GM19395 (cell line): ENCODE measurements around the gene PLEKHN1.
"Not testable (repeated sequence)": the region's sequence is repeated elsewhere in the genome, so short reads cannot be mapped to it uniquely, and the experiment has no call there.

Experiments
- ATAC-seq: cut with Tn5 transposase; IDR thresholded peaks from one replicate; pipeline ENCODE4 v1.9.1; 2021; ENCODE audit warnings: mild to moderate bottlenecking, moderate library complexity; ENCODE audit not compliant: unreplicated experiment

Gene PLEKHN1

DNA sequence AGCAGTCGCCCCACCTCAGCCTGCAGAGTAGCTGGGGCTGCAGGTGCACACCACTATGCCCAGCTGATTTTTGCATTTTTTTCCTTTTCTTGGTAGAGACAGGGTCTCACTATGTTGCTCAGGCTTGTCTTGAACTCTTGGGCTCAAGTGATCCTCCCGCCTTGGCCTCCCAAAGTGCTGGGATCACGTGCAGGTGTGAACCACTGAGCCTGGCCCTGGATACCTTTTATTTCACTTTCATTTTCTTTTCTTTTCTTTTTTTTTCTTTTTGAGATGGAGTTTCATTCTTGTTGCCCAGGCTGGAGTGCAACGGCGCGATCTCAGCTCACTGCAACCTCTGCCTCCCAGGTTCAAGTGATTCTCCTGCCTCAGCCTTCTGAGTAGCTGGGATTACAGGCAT is 25.0 kb downstream of the PLEKHN1 start:
- not testable (repeated sequence) for ATAC-seq

DNA sequence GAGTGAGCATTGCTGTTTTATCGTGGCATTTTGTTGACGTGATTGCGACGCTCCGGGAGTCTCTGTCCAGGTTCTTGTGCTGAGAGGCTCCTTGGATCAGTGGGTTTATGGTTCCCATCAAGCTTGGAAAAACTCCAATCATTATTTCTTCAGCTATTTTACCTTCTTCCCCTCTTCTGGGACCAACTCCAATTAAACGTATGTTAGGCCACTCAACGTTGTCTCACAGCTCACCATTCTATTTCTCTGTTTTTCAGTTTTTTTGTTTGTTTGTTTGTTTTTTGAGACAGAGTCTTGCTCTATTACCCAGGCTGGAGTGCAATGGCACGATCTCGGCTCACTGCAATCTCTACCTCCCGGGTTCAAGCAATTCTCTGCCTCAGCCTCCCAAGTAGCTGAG is 25.6 kb downstream of the PLEKHN1 start:
- ATAC-seq: no peak

DNA sequence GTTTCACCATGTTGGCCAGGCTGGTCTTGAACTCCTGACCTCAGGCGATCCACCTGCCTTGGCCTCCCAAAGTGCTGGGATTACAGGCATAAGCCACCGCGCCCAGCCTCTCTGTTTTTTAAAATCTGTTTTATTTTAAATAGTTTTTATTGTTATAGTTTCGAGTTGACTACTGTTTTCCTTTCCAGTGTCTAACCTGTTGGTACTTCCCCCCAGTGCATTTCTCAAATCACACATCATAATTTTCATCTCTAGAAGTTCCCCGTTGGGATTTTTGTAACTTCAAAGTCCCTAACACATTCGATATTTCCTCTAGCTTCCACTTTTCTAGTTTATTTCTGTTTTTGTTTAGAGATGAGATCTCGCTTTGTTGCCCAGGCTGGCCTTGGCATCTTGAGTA is 26.1 kb downstream of the PLEKHN1 start:
- ATAC-seq: no peak

DNA sequence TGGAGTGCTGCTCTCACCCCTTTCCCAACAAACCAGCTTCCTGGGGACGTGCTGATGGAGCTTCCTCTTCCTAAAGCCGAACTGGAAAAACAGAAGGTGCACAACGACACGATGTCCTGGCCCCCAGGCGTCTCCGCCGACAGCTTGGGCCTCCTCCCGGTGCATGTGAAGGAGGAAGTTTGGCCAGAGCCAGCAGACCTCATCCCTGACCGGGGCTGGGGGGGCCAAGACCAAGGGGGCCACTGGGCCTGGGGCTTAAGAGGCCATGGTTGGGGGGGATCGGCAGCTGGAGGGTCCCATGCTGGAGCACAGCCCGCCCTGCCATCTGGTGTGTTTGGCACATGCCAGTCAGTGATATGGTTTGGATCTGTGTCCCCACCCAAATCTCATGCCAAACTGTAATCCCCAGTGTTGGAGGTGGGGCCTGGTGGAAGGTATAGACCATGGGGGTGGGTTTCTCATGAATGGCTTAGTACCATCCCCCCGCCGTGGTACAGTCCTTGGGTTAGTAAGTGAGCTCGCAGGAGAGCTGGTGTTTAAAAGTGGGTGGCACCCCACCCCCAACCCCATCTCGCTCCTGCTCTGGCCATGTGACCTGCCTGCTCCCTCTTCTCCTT is 27.2 kb downstream of the PLEKHN1 start:
- no peak for ATAC-seq

DNA sequence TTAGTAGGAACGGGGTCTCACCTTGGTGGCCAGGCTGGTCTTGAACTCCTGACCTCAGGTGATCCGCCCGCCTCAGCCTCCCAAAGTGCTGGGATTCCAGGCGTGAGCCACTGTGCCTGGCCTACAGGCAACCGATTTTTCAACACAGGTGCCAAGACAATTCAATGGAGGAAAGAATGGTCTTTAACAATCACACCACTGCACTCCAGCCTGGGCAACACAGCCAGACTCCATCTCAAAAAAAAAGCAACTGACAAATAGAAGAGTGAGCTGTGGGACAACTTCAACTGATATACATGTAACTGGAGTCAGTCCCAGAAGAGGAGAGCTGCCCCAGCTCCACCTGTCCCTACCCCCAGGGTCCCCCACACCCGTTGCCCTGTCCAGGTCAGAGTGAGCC is 28.3 kb downstream of the PLEKHN1 start:
- ATAC-seq: not testable (repeated sequence)

DNA sequence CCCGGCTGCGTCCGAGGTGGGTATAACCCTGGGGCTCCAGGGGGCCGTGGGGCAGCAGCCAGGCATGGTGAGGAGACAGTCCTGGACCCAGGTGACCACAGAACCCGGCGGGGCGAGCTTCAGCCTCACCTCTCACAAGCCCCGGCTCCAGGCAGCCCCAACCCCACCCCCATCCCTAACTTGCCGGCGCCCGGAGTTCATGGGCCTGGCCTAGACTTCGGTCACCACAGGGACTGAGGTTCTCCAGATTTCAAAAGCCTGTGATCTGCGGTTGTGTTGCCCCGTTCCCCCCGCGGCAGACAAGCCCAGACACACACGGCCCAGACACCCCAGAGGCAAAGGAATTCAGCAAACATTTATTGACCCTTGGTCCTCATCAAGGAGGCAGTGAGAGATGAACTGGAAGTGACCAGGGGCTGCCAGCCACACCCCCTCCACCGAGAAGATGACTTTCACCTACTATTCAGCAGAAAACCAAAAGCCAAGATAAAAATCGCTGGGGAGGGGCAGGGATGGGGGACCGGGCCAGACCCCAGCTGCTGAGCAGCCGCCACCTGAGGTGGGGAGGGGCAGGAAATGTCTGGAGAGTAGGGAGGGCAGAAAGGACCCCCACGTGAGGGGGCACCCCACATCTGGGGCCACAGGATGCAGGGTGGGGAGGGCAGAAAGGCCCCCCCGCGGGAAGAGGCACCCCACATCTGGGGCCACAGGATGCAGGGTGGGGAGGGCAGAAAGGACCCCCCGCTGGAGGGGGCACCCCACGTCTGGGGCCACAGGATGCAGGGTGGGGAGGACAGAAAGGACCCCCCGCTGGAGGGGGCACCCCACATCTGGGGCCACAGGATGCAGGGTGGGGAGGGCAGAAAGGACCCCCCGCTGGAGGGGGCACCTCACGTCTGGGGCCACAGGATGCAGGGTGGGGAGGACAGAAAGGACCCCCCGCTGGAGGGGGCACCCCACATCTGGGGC is 29.7 kb downstream of the PLEKHN1 start:
- no peak for ATAC-seq

DNA sequence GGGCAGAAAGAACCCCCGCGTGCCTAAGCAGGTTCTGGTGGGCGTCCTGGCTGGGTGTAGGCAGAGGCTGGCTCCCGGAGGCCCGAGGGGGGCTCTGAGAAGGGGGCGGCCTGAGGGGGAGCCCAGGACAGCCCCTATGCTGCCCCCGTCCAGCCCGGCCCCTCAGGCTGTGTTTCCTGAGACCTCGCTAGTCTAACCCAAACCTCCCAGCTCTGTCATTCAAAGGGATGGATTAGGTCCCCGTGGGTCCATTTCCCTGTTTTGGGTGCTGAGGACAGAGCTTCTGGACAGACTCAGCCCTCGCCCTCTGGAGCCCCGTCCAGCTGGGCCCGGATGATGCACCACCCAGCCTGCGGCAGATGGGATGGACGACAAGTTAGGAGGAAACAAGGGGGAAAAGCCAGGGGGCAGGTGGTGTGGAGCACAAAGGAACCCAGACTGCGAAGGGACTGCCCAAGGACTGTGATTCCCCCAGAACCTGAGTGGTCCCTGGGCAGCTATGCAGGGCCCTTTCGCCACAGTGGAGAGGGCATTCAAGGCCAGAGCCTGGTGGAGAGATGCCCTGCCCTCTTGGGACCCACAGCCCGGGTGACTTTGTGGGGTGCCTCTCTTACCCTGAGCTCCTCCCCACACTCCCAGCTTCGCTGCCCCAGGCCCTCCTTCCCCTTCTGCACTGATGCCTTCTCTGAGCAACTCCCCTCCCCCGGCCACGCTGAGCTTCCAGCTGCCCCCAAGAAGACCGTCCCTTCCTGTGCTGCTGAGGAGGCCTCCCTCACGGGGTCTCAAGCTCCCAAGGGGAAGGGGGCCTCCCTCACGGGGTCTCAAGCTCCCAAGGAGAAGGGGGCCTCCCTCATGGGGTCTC is 30.8 kb downstream of the PLEKHN1 start:
- ATAC-seq: no peak

DNA sequence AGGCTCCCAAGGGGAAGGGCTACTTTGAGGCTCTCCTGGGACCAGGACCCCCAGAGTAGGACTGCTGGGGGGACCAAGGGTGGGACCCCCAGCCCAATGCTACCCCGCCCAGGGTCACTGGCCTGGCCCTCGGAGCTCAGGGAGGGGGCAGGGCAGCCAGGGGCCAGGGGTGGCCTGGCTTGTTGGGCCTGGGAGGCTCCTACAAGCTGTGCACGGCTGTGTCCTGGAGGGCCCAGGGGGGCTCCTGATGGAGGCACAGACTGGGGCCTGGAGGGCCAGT is 31.4 kb downstream of the PLEKHN1 start:
- ATAC-seq: no peak

DNA sequence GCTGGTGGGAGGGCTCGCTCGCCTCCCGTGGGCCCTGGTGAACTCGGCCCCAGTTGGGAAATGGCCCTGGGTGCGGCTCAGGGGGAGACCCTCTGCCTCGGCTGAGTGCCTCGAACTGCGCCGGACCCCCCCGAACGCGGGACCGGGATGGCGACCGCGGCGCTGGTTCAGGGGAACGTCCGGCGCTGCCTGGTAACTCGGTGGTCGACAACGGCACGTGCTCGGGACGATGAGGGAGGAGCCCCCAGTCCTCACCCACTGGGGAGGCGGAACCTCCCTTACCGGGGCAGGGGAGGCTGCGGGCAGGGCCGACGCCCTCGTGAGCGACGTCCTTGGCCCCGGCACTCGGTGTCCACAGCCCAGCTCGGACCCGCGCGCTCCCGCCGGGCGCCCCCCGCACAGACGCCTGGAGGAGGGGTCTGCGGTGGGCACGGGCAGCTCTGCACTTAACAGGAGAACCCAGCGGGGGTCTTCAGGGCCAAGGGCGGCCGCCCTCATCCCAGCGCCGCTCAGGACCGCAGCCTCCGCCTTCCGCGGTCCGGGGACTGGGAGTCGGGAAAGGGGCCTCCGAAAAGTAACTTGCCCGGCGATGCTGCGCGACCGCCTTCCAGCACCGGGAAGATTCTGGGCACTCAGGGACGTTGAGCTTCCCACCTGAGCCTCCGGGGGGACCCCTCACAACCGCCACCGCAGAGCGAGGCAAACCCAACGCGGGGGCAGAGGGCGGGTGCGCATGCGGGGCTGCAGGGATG is 31.9 kb downstream of the PLEKHN1 start:
- ATAC-seq: no peak

DNA sequence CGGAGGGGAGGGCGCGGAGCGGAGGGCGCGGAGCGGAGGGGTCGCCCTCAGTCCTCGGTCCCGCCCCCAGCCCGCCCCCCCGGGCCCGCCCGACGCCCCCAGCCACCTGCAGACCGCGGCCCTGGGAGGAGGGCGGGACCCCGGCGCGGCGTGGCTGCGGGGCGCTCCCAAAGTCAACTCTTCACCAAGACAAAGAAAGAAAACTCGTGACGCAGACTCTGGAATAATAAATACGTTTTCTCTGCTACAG is 32.4 kb downstream of the PLEKHN1 start:
- no peak for ATAC-seq

DNA sequence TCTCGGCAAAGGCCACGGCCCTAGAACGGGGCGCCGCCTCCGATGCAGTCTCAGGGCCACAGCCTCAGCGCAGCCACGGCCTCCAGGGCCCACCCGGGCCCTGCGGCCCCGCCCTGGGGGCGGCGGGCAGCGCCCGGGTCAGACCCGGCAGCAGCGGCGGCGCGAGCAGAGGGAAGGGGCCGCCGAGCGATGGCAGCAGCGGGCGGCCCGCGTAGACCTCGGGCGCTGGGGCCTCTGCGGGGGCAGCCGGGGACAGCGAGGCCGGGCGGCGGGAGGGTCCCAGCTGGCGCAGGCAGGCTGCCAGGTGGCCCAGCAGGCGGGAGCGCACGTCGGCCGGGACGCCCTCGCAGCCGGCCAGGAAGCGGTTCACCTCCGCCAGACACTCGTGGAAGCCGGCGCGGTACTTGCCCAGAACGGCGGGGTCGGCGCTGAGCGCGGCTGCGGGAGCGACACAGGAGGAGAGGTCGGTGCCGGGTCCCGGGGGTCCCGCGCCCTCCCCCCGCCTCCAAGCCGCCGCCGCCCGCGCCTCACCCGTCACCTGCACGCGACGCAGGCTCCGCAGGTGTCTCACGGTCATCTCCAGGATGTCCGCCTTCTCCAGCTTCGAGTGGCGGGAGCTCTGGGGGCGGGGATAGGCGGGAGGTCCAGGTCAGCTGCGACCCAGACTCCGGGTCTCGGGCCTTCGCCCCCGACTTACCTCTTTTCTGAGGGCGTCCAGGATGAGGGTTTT is 32.9 kb downstream of the PLEKHN1 start:
- no peak for ATAC-seq

DNA sequence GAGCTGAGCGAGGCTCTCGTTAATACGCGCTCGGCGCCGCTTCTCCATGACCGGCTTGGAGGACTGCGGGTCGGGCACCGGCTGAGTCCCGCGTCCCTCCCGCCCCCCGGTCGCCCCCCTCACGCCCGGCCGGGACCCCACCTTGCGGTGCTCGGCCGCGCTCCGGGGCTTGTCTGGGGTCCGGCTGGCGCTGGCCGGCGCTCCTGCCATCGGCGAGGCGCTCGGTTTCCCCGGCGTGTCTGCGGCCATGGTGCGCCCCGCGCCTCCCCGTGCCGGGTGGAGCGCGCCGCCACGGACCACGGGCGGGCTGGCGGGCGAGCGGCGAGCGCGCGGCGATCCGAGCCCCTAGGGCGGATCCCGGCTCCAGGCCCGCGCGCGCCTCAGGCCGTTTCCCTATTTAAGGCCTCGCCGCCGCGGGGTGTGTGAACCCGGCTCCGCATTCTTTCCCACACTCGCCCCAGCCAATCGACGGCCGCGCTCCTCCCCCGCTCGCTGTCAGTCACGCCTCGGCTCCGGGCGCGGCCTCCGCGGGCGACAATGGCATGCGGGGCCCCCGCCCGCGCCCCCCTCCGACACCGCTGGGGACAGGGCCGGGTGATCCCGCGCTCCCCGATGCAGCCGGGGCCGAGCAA is 33.6 kb downstream of the PLEKHN1 start, which contains the start of gene HES4:
HES4 (minus strand) TSS at position 373 of the 632 bp plus-strand sequence; CDS start at position 249, 124 bp downstream.
- ATAC-seq: no peak

DNA sequence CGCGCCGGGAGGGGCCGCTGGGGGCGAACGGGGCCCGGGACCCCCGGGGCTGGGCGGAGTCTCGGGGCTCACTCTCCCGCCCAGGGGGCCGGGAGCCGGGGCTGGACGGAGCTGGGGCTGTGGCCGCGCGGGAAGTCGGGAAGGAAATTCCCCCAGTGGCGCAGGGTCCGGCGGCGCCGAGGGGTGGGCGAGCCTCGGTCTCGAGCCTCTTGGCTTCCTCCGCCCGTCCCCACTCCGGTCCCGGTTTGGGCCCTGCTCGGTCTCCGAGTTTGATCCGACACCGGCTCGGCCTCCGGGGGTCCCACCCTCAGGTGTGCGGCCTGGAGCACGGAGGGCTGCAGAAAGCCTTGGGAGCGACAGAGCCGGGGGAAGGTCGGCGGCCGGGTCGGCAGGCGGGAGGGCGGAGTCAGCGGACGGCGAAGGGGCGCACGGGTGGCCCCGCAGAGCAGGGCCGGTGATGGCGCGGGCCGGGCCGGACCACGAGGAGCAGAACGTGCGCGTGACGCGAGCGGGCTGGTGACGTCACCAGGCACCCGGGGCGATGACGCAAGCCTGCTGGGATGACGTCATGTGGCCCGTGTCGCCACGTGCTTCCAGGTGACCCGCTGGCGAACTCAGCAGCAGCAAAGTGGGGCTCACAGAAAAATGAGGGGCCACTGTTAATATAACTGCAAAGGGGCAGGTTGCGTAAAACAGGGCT is 34.2 kb downstream of the PLEKHN1 start:
- ATAC-seq: no peak

DNA sequence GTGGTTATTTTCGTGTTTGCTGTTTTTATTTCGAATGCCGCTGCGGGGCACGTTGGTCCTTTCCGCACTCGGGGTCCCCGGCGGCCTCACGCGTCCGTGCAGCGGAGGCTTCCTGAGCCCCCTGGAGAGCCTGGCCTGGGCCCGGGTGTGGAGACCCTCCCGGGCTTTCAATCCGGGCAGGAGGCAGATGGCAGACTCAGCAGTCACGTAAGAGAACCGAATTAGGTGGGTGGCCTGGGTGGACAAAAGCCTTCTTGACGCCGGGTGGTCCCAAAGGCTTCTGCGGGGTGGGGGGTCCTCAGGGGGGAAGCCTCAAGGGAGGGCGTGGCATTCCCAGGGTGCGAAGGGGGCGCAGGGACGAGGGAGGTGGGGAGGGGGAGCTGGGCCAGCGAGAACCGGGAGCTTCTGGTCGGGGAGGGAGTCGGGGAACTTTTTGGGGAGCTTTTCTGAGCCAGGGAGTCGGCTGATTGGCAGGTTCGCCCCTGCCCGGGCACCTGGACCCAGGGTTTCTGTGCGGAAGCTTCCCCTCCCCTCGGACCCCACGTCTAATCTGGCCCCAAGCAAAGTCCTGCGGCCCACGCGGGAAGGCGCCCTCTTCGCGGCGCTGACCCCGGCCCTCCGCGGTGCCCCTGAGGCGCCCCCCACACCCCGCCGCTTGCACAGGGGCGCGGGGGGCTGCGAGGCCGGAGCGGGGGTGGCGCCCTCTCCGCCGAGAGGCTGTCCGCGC is 34.9 kb downstream of the PLEKHN1 start:
- ATAC-seq: no peak

DNA sequence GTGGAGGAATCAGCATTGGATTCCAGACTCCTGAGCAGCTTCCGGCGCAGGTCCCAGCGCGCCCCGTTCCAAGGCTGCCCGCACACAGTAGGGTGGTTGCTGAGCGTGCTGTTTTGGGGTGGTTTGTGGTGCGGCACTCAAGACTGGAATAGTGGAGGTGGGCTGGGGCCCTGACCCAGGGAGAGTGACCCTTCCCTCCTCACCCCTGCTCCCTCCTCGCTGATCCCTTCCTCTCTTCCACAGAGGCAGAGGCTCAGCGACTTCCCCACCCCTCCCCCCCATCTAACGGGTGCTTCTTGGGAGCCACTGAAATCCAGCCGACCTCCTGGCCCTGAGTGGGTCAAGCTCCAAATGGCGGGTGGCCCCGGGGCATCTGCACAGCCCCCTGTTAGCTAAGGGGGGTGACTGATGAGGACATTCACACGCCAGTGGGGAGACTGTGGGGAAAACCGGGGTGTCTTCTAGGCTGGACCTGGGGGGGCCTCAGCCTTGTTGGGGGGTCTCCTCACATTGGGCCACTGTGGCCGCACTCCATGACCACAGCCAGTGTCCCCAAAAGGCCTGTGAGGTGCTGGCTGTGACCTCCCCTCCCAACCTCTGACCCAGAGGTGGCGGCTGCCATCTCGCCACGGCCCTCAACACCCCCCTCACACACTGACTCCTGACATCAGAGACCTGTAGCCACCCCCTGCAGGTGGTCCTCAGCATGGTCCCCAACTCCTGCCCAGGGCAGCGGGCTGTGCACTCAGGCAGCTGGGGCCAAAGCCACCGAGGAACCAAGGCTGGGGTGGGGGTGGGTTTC is 37.5 kb downstream of the PLEKHN1 start:
- no peak for ATAC-seq

DNA sequence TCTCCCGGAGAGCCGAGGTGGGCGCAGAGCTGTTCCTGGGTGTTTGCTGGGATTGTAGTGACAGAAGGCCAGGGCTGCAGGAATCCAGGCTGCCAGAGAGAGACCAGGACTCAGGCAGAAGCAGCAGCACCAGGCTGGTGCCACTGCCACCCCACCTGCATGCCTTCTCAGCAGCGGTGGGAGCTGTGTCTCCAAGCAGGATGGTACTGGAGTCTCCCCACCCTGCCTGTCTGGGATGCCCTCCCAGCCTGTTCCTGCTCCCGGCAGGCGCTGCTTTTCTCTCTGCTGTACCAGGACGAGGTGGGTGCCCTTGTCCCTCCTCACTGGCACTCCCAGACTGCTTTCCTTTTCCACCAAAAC is 38.1 kb downstream of the PLEKHN1 start:
- no peak for ATAC-seq

DNA sequence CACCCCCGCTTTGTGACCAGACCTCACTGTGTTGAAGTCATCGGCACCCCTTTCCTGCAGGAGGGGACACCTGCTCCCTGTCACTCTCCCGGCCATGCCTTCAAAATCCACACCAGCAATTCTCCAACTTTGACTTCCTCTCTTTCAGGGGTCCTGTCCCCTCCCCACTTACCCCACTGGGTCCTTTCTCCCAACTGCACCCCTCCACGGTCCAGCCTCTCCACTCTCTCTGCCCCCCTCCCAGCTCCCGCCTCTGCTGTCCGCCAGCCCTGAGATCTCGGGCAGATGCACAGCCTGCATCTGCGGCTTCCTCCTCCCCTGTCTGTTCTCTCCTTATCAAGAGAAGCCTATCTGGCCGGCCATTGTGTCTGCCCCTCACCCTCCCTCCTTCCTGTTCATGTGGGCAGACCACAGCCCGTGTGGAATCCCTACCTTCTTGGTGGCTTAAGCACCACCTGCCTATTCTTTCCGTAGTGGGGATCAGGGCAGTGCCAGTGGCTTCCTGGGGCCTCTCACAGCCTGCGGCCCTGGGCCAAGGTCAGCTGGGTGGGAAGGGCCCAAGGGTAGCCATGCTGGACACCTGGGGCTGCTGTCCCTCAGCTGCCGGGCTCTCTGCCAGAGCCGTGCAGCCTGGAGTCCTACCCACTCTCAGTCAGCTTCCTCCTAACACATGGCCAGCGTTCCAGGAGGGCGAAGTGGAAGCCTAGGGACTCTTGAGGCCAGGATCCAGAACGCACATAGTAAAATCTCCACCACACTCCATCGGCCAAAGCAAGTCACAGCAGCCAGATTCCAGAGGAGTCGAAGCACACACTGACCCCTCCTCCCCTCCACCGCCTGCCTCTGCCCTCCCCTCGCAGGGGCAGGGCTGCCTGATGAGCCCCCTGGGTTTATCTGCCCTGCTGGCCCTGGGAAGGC is 38.8 kb downstream of the PLEKHN1 start:
- no peak for ATAC-seq
